ENCODE measurements around the gene RFTN1. TPM values are rescaled to one million over a fixed set of nuclear protein-coding genes. Genes with fewer than 3 reads are reported as not detected.

The RFTN1 gene
- total RNA-seq, 4 donors from 2014 or later = 10.3 to 26.9 (median 22.3) TPM

DNA sequence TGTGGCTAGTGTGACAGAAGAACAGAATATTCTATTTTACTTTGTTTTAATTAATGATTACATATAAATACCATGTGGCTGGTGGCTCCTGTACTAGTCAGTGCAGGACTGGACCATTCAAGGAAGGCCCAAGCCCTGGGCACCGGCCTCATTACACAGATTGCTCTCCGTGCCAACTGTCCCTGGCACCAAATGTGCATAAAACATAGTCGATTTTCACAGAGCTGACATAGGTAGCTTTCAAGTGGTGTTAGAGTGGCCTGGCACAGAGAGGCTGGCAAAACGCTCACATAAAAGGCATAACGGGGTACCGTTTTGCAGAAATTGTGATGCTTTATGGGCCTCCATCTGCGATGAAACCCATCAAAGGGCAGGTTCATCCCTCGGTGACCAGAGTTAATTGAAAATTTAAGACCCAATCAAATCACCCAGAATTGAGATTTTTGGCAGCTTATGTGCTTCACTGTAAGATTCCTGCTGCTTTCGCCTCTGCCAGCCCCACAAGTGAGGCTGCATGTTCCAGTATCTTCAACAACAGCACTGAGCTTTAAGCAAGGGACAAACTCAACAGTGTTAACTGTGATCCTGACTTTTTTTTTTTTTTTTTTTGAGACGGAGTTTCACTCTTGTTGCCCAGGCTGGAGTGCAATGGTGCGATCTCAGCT is 25.9 kb downstream of the RFTN1 start:
- TF ChIP-seq, protein P1, sequence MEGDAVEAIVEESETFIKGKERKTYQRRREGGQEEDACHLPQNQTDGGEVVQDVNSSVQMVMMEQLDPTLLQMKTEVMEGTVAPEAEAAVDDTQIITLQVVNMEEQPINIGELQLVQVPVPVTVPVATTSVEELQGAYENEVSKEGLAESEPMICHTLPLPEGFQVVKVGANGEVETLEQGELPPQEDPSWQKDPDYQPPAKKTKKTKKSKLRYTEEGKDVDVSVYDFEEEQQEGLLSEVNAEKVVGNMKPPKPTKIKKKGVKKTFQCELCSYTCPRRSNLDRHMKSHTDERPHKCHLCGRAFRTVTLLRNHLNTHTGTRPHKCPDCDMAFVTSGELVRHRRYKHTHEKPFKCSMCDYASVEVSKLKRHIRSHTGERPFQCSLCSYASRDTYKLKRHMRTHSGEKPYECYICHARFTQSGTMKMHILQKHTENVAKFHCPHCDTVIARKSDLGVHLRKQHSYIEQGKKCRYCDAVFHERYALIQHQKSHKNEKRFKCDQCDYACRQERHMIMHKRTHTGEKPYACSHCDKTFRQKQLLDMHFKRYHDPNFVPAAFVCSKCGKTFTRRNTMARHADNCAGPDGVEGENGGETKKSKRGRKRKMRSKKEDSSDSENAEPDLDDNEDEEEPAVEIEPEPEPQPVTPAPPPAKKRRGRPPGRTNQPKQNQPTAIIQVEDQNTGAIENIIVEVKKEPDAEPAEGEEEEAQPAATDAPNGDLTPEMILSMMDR (IDR thresholded peaks at IDR 0.05) = no peak
- TF ChIP-seq POLR2AphosphoS5 (IDR thresholded peaks at IDR 0.05) (no peak), POLR2A (IDR thresholded peaks at IDR 0.05) (no peak), EP300 (IDR thresholded peaks at IDR 0.05) (no peak)
- no peaks in the 10 kb centered on the region for H3K27me3 ChIP-seq
- no peak overlapping the region for H3K4me3 ChIP-seq
- H3K9me3 ChIP-seq = no peaks in the 10 kb centered on the region
- no peak for DNase-seq (ENCODE audit: low spot score in 2 of 2)
- peaks cover 11% of the 10 kb centered on the region for H3K4me1 ChIP-seq
- 93% methylated on average over 11 of the region's 11 CpGs for WGBS
- H3K27ac ChIP-seq = no peak overlapping the region
- peaks cover 12% of the 10 kb centered on the region for H3K36me3 ChIP-seq

DNA sequence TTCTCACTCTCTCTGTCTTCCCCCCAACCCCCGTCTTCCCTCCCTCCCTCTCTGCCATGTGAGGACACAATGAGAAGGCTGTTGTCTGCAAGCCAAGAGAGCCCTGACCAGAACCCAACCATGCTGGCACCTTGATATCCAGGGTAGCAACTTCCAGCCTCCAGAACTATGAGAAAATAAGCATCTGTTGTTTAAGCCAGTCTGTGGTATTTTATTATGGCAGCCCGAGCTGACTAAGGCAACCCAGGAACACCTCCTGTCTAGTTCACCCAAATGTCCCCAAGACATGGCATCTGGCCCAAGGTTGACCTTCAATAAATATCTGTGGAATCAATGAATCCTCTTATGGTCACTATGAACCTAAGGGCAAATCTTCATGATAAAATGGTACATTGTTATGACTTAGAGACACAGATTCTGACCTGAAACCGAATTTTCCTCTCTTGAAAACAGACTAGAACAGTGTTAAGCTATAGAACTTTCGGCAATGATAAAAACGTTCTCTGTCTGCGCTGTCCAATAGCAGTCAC is 26.5 kb downstream of the RFTN1 start:
- TF ChIP-seq POLR2AphosphoS5 (IDR thresholded peaks at IDR 0.05) = no peak
- TF ChIP-seq EP300 (IDR thresholded peaks at IDR 0.05) = no peak
- TF ChIP-seq, protein P1 (IDR thresholded peaks at IDR 0.05) = no peak
- TF ChIP-seq POLR2A (IDR thresholded peaks at IDR 0.05) = no peak
- peaks cover 16% of the 10 kb centered on the region for H3K4me1 ChIP-seq
- no peak for DNase-seq (ENCODE audit: low spot score in 2 of 2)
- peaks cover 7% of the 10 kb centered on the region for H3K36me3 ChIP-seq
- H3K4me3 ChIP-seq = no peak overlapping the region
- H3K9me3 ChIP-seq = no peaks in the 10 kb centered on the region
- 82% methylated on average over 6 of the region's 6 CpGs for WGBS
- H3K27ac ChIP-seq = no peak overlapping the region
- no peaks in the 10 kb centered on the region for H3K27me3 ChIP-seq

DNA sequence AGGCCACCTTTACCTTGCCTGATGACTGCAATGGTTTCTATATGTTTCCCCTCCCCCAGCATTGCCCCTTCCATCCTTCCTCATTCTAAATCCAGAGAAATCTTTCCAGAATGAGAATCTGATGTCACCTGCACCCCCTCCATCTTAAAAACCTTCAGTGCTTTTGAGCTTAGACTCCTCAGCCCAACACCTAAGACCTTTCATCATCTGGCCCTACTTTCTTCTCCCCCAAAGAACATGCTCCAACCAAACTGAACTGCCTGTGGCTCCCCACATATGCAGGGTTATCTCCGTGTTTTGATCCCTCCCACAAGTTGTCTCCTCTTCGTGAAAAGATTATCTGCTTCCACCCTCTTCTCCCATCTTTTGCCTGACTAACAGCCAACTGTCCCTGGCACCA is 27.3 kb downstream of the RFTN1 start:
- 91% methylated on average over 2 of the region's 2 CpGs for WGBS
- Histone ChIP-seq H3K4me3 (no peak overlapping the region), H3K36me3 (peaks cover 6% of the 10 kb centered on the region), H3K9me3 (no peaks in the 10 kb centered on the region), H3K27me3 (no peaks in the 10 kb centered on the region), H3K4me1 (peaks cover 18% of the 10 kb centered on the region), H3K27ac (no peak overlapping the region)
- DNase-seq (ENCODE audit: low spot score in 2 of 2) = no peak
- TF ChIP-seq, protein P1 (IDR thresholded peaks at IDR 0.05) = no peak
- TF ChIP-seq POLR2A (IDR thresholded peaks at IDR 0.05) (no peak), POLR2AphosphoS5 (IDR thresholded peaks at IDR 0.05) (no peak), EP300 (IDR thresholded peaks at IDR 0.05) (no peak)

DNA sequence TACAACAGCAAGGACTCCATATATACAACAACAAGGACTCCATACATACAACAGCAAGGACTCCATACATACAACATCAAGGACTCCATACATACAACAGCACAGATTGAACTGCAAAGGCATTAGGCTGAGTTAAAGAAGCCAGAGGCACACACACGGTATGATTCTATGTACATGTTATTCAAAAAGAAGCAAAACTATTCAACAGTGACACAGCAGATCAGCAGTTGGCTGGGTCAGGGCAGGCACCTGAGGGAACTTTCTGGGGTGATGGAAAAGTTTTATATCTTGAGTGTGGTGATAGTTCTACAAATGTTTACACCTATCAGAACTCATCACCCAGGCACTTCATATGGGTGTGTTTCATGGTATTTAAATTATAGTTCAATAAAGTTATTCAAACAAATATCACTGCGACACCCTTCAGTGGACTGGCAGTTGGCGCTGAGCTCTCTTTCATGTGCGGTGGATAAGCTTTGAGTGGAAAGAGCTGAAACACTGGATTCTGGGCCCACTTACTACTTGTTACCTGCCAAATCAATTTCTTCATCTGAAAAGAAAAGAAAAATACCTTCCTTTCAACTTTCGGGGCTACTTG is 28.0 kb downstream of the RFTN1 start:
- Histone ChIP-seq H3K9me3 (no peaks in the 10 kb centered on the region), H3K27ac (no peak overlapping the region), H3K27me3 (no peaks in the 10 kb centered on the region), H3K36me3 (no peaks in the 10 kb centered on the region), H3K4me1 (peaks cover 18% of the 10 kb centered on the region), H3K4me3 (no peak overlapping the region)
- 89% methylated on average over 5 of the region's 5 CpGs for WGBS
- TF ChIP-seq POLR2AphosphoS5 (IDR thresholded peaks at IDR 0.05) = no peak
- TF ChIP-seq, protein P1 (IDR thresholded peaks at IDR 0.05) = no peak
- no peak for TF ChIP-seq POLR2A (IDR thresholded peaks at IDR 0.05)
- TF ChIP-seq EP300 (IDR thresholded peaks at IDR 0.05) = no peak
- no peak for DNase-seq (ENCODE audit: low spot score in 2 of 2)

DNA sequence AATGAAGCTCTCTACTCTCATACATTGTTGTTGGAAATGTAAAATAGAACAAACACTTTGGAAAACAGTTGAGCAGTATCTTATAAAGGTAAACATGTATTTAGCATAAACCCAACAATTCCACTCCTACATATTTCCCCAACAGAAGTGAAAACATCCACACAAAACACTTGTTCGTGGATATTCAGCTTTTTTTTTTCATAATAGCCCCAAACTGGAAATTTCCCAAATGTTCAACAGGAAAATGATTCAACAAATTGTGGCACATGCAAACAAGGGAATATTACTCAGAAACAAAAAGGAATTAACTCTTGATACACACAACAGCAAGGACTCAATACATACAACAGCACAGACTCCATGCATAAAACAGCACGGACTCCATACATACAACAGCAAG is 28.5 kb downstream of the RFTN1 start:
- H3K36me3 ChIP-seq = no peaks in the 10 kb centered on the region
- H3K4me3 ChIP-seq = no peak overlapping the region
- no peaks in the 10 kb centered on the region for H3K9me3 ChIP-seq
- 76% methylated on average over 2 of the region's 2 CpGs for WGBS
- no peak overlapping the region for H3K27ac ChIP-seq
- no peaks in the 10 kb centered on the region for H3K27me3 ChIP-seq
- H3K4me1 ChIP-seq = peaks cover 18% of the 10 kb centered on the region
- TF ChIP-seq POLR2A (IDR thresholded peaks at IDR 0.05) = no peak
- TF ChIP-seq, protein P1 (IDR thresholded peaks at IDR 0.05) = no peak
- no peak for TF ChIP-seq POLR2AphosphoS5 (IDR thresholded peaks at IDR 0.05)
- TF ChIP-seq EP300 (IDR thresholded peaks at IDR 0.05) = no peak
- no peak for DNase-seq (ENCODE audit: low spot score in 2 of 2)

All from suprapubic skin (tissue), 4 donors.